GM23338 (cell line): ENCODE measurements around the gene MVB12B.

ENCODE experiments used
- CREB1 ChIP-seq: fragments of 250-450 bp; sonication (Bioruptor Pico); IDR thresholded peaks from 2 replicates; pipeline ENCODE4 v1.5.0; 2020; ENCODE audit warnings: low read depth, mild to moderate bottlenecking, moderate library complexity
- ETS1 ChIP-seq: IDR thresholded peaks from 2 replicates; pipeline ENCODE4 v1.6.1; 2016; ENCODE audit warnings: antibody characterized with exemption
- EZH2 ChIP-seq: fragments of 200-600 bp; sonication (generic); IDR thresholded peaks from one replicate; pipeline ENCODE4 v1.8.0; 2017; ENCODE audit warnings: antibody characterized with exemption, mild to moderate bottlenecking, low read depth; ENCODE audit not compliant: unreplicated experiment
- EZH2phosphoT487 ChIP-seq: fragments of 200-600 bp; sonication (generic); IDR thresholded peaks from one replicate; pipeline ENCODE4 v1.8.1; 2018; ENCODE audit warnings: antibody characterized with exemption; ENCODE audit not compliant: unreplicated experiment
- JUNB ChIP-seq: IDR thresholded peaks from one replicate; pipeline ENCODE4 v1.6.1; 2016; ENCODE audit warnings: antibody characterized with exemption; ENCODE audit not compliant: unreplicated experiment
- NANOG ChIP-seq: IDR thresholded peaks from 2 replicates; pipeline ENCODE4 v1.6.1; 2016; ENCODE audit warnings: antibody characterized with exemption, borderline replicate concordance
- POLR2AphosphoS5 ChIP-seq: IDR thresholded peaks from 2 replicates; pipeline ENCODE4 v1.6.1; 2016; ENCODE audit warnings: antibody characterized with exemption, low read depth
- REST ChIP-seq: IDR thresholded peaks from one replicate; pipeline ENCODE4 v1.6.1; 2018; ENCODE audit warnings: antibody characterized with exemption; ENCODE audit not compliant: unreplicated experiment
- STAT1 ChIP-seq: IDR thresholded peaks from one replicate; pipeline ENCODE4 v1.6.1; 2016; ENCODE audit warnings: antibody characterized with exemption; ENCODE audit not compliant: unreplicated experiment
- ZNF114 ChIP-seq: fragments of 250-450 bp; sonication (Bioruptor Pico); IDR thresholded peaks from 2 replicates; pipeline ENCODE4 v1.5.0; 2020; ENCODE audit warnings: mild to moderate bottlenecking, moderate library complexity
- TF ChIP-seq, protein P1 (sequence below), 2 experiments: fragments of 200-600 bp in 1 of 2; sonication (generic) in 1 of 2; conservative IDR thresholded peaks; 2 replicates each; pipeline versions ENCODE4 v1.5.1 to v1.6.1; 2016 to 2017; ENCODE audit warnings: antibody characterized with exemption in 2 of 2, low read depth in 2 of 2, mild to moderate bottlenecking in 2 of 2, moderate library complexity in 1 of 2

- TF ChIP-seq, protein P1, sequence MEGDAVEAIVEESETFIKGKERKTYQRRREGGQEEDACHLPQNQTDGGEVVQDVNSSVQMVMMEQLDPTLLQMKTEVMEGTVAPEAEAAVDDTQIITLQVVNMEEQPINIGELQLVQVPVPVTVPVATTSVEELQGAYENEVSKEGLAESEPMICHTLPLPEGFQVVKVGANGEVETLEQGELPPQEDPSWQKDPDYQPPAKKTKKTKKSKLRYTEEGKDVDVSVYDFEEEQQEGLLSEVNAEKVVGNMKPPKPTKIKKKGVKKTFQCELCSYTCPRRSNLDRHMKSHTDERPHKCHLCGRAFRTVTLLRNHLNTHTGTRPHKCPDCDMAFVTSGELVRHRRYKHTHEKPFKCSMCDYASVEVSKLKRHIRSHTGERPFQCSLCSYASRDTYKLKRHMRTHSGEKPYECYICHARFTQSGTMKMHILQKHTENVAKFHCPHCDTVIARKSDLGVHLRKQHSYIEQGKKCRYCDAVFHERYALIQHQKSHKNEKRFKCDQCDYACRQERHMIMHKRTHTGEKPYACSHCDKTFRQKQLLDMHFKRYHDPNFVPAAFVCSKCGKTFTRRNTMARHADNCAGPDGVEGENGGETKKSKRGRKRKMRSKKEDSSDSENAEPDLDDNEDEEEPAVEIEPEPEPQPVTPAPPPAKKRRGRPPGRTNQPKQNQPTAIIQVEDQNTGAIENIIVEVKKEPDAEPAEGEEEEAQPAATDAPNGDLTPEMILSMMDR (conservative IDR thresholded peaks at IDR 0.05; ENCODE audit: low read depth in 2 of 2) = no peak
- TF ChIP-seq EZH2 (no peak), EZH2phosphoT487 (no peak), POLR2AphosphoS5 (no peak), REST (no peak), JUNB (no peak), STAT1 (no peak), CREB1 (CRISPR knock-in tag) (no peak), ETS1 (no peak), NANOG (no peak), ZNF114 (CRISPR knock-in tag) (no peak)
Measured at GRCh38 chr9:126334721-126335621, 8.3 kb downstream of the MVB12B start.
